ENCODE results near the gene SCN1B. TPM values are rescaled to one million over a fixed set of nuclear protein-coding genes. Genes with fewer than 3 reads are reported as not detected.

SCN1B gene
- total RNA-seq, 1 experiment from 2014 or later = 8.0 TPM

DNA sequence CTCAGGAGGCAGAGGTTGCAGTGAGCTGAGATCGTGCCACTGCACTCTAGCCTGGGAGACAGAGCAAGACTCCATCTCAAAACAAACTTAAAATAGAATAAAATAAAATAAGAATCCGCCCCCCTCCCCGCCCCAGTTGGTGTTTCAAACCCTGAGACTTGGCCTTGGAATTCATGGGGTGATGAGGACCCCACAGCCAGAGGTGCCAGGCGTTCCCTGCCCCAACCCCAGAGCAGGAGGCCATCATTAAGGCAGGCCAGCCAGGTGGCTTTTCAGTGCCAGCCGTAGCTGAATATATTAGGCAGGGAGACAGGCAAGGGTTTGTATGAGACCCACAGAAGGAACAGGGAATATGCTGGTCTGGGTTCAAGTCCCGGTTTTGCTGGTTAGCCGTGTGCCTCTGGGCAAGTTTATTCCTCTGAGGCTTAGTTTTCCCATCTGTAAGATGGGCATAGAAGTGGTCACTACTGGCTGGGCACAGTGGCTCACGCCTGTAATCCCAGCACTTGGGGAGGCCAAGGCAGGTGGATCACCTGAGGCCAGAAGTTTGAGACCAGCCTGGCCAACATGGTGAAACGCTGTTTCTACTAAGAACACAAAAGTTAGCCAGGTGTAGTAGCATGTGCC, 23.5 kb downstream of the SCN1B start (continued):
- no peak for TF ChIP-seq ATF1 (CRISPR knock-in tag; IDR thresholded peaks at IDR 0.05)
- TF ChIP-seq CREM (CRISPR knock-in tag; IDR thresholded peaks at IDR 0.05) = no peak

GRCh38 chr19:35054626-35055025, 24.4 kb downstream of the SCN1B start:
- H3K4me3 Mint-ChIP-seq = no peak overlapping the region
- TF ChIP-seq PRDM15 (CRISPR knock-in tag; IDR thresholded peaks at IDR 0.05) (no peak), ZNF671 (CRISPR knock-in tag; IDR thresholded peaks at IDR 0.05) (no peak), AFF4 (CRISPR knock-in tag; IDR thresholded peaks at IDR 0.05; ENCODE audit: borderline replicate concordance) (no peak), FOXJ3 (CRISPR knock-in tag; IDR thresholded peaks at IDR 0.05; ENCODE audit: borderline replicate concordance) (no peak), NFATC4 (CRISPR knock-in tag; IDR thresholded peaks at IDR 0.05) (no peak), ZMAT4 (CRISPR knock-in tag; IDR thresholded peaks at IDR 0.05) (no peak), ZNF423 (CRISPR knock-in tag; IDR thresholded peaks at IDR 0.05) (no peak), ZNF416 (CRISPR knock-in tag; IDR thresholded peaks at IDR 0.05) (no peak), IRF2 (CRISPR knock-in tag; IDR thresholded peaks at IDR 0.05; ENCODE audit: borderline replicate concordance, low read depth) (no peak)
- TF ChIP-seq, protein P1, sequence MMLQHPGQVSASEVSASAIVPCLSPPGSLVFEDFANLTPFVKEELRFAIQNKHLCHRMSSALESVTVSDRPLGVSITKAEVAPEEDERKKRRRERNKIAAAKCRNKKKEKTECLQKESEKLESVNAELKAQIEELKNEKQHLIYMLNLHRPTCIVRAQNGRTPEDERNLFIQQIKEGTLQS (CRISPR knock-in tag; conservative IDR thresholded peaks at IDR 0.05) = no peak
- TF ChIP-seq, protein P2, sequence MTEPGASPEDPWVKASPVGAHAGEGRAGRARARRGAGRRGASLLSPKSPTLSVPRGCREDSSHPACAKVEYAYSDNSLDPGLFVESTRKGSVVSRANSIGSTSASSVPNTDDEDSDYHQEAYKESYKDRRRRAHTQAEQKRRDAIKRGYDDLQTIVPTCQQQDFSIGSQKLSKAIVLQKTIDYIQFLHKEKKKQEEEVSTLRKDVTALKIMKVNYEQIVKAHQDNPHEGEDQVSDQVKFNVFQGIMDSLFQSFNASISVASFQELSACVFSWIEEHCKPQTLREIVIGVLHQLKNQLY (CRISPR knock-in tag; IDR thresholded peaks at IDR 0.05) = no peak
- H3K4me1 Mint-ChIP-seq = peaks cover 19% of the 10 kb centered on the region
- H3K9me3 Mint-ChIP-seq = no peaks in the 10 kb centered on the region
- CTCF ChIA-PET = interaction anchor here (1.5 to 5.0 kb wide), 14 partner anchors 8 to 216 kb away, joined by 5 to 81 read pairs (median 14); partner anchors contain the start of genes HPN and USF2
- ATAC-seq = no peak
- H3K27me3 Mint-ChIP-seq (ENCODE audit: low read depth) = no peaks in the 10 kb centered on the region
- POLR2A ChIA-PET = interaction anchor here (0.6 to 0.9 kb wide), 2 partner anchors 12 to 87 kb away, joined by 3 read pairs; no protein-coding TSS in a partner anchor
- peaks cover 6% of the 10 kb centered on the region for H3K36me3 Mint-ChIP-seq
- no peak overlapping the region for H3K27ac Mint-ChIP-seq
- DNase-seq (ENCODE audit: low spot score) = no peak

DNA sequence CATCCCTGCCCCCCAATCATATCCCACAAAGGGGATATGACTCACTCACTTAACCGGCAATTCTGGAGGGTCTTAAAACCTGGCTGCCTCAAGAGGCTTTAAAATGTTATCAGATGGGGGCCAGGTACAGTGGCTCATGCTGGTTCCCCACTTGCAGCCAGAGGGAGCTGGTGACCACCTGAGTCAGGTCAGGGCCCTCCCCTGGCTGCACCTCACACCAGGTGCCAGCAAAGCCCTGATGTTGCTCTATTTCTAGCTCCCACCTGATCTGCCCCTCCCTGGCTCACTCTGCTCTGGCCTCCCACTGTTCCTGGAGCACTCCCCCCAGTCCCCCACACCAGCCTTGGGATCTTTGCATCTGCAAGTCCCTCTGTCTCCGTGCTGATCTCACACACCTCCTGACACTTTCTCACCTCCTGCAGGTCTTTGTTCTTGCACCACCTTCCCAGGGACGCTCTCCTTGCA, 25.5 kb downstream of the SCN1B start:
- Mint-ChIP-seq H3K4me1 (peaks cover 19% of the 10 kb centered on the region), H3K4me3 (peak overlapping the region; percentile 18), H3K27me3 (ENCODE audit: low read depth) (no peaks in the 10 kb centered on the region; the same call in 1 of the 2 replicates), H3K27ac (peak overlapping the region; percentile 43; the same call in 1 of the 2 replicates), H3K36me3 (no peaks in the 10 kb centered on the region), H3K9me3 (no peaks in the 10 kb centered on the region)
- ChIA-PET CTCF (interaction anchor here (0.6 to 5.0 kb wide), 46 partner anchors 9 to 455 kb away, joined by 3 to 81 read pairs (median 6); partner anchors contain the start of genes FXYD5, HPN, LGI4 and USF2), POLR2A (interaction anchor here (1.0 kb wide), 1 partner anchor 14 kb away, joined by 3 read pairs; the partner anchor contains the start of gene HPN)
- ATAC-seq (peak; percentile 96), DNase-seq (ENCODE audit: low spot score) (peak; percentile 83)
- no peak for TF ChIP-seq RORB (CRISPR knock-in tag; IDR thresholded peaks at IDR 0.05)
- no peak for TF ChIP-seq AFF4 (CRISPR knock-in tag; IDR thresholded peaks at IDR 0.05; ENCODE audit: borderline replicate concordance)
- peak; percentile 36 for TF ChIP-seq CTCF (IDR thresholded peaks at IDR 0.05)
- TF ChIP-seq ZNF671 (CRISPR knock-in tag; IDR thresholded peaks at IDR 0.05) = no peak
- TF ChIP-seq EMX1 (CRISPR knock-in tag; IDR thresholded peaks at IDR 0.05) = 0 out of 2 replicates have a peak, but pooled peaks have one; percentile 23
